Femur (tissue), 1 donor: ENCODE results near the gene LYRM7.
"Not testable (repeated sequence)": the region's sequence is repeated elsewhere in the genome, so short reads cannot be mapped to it uniquely, and the experiment has no call there.

Source experiments
- DNase-seq: peaks from one replicate; pipeline ENCODE4 v3.0.0-alpha.2; 2017

Gene LYRM7

GRCh38 chr5:131221888-131222287 is 51.1 kb downstream of the LYRM7 start:
- DNase-seq, result no peak

GRCh38 chr5:131222731-131223130 is 52.0 kb downstream of the LYRM7 start:
- no peak for DNase-seq

GRCh38 chr5:131223751-131224386 is 53.1 kb downstream of the LYRM7 start:
- no peak for DNase-seq

- no peak for DNase-seq
These were observed 53.9 kb downstream of the LYRM7 start for GRCh38 chr5:131224387-131225201.

DNA sequence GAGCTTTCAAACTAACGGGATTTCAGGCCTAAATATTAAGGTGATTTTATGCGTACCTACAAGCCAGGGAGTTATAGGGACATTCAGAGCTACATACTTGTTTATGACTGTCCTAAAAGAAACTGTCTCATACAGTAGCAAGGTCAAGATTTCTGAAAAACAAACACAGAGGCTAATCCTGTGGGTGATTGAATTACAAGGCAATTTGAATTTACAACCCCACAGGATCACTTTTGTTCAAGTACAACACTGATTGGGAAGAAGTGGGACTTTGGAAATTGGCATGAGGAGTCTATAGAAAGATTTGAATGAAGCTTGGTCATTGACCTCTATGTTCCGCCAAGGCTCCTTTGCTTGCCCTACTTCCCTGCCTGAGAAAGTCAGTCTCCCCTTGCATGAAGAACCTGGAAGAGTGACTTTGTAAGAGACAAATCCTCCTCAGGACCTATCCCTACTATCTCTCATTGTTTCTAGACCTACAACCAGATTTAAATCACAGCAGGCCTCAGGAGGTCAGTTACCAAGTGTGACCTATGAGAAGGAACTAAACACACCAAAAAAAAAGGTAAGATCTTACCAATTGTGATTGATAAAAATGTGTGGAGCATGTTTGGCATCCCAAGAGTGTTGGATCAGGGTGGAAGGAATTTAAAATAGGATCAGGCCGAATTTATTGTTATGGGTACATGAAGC is 54.7 kb downstream of the LYRM7 start:
- no peak for DNase-seq

DNA sequence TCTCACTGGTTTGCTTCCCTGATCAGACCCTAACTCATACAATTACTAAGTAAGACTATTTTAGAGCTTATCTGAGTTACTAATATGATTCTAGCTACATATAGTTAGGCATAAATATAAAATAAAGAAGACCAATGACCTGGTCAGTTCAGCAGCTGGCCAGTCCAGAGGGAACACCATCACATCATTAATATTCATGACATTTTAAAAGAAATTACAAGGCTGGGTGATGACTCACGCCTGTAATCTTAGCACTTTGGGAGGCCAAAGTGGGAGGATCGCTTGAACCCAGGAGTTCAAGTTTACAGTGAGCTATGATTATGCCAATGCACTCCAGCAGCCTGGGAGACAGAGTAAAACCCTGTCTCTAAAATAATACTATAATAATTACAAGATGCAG is 56.2 kb downstream of the LYRM7 start:
- no peak for DNase-seq

DNA sequence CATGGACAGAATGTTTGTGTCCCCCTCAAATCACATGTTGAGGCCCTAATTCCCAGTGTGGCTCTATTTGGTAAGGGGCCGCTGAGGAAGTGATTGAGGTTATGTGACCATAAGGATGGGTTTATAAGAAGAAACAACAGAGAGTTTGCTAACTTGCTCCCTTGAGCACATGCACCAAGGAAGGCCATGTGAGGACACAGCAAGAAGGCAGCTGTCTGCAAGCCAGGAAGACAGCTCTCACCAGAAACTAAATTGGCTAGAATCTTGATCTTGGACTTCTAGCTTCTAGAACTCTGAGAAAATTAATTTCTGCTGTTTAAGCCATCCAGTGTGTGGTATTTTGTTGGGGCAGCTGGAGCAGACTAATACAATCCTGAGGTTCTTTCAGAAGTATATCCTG is 57.9 kb downstream of the LYRM7 start:
- no peak for DNase-seq

- DNase-seq, result no peak
These were observed 58.9 kb downstream of the LYRM7 start for GRCh38 chr5:131229623-131230022.

DNA sequence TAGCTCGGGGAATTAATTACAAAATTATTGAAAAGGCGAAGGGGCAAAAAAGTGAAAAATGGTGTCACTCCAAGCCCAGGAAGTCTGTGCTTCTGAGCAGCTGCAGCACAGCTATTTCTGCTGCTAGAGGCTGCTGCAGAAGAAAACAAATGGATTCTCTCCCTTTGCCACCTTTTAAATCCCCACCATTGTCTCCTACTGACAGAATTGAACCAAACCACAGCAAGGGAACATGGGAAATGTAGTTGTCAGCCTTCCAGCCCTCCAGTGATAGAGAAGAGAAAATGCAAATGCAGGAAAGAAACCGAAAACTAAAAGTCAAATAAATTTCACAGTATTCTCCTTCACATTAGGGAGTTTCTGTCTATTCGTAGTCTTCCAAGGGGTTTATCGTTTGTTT is 59.7 kb downstream of the LYRM7 start:
- no peak for DNase-seq

- no peak for DNase-seq
These were observed 68.9 kb downstream of the LYRM7 start for GRCh38 chr5:131239686-131240085.

DNA sequence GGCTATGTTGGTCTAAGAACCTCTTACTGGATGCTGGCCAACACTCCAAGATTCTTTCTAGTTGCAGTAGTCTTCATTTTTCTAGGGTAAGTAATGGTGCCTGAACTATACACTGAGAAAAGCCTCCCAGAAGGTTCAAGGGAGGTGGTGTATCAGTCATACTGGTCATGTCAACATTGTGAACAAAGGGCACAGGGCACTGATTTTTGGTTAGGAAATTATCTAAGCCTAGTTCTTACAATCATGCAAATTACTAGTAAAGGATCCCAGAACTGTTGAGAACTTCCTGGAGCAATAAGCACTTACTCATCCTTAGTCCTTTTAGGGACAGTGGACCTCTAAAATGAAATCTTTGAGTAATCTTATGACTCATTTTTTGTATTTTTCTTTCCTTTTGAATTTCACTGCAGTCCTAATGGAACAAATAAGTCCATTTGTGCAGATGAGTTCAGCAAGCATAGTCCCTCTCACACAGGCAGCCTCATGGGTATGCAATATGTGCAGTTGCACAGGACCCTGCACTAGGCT is 72.0 kb downstream of the LYRM7 start:
- no peak for DNase-seq

GRCh38 chr5:131245312-131245711 is 74.6 kb downstream of the LYRM7 start:
- no peak for DNase-seq

- DNase-seq, result no peak
These were observed 75.2 kb downstream of the LYRM7 start for GRCh38 chr5:131245948-131246347.

DNA sequence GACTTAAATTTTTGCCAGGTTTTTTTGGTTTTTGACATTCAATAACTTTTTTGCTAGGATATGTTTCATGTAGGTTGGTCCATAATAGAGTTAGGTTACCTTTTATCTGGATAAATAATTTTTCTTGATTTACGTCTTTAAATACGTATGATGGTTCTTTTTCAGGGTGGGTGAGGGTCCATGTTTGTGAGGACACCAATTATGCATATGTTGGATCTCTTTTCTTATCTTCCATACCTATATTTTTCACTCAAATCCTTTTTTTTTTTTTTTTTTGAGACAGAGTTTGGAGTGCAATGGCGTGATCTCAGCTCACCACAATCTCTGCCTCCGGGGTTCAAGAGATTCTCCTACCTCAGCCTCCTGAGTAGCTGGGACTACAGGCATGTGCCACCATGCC is 75.8 kb downstream of the LYRM7 start:
- no peak for DNase-seq

DNA sequence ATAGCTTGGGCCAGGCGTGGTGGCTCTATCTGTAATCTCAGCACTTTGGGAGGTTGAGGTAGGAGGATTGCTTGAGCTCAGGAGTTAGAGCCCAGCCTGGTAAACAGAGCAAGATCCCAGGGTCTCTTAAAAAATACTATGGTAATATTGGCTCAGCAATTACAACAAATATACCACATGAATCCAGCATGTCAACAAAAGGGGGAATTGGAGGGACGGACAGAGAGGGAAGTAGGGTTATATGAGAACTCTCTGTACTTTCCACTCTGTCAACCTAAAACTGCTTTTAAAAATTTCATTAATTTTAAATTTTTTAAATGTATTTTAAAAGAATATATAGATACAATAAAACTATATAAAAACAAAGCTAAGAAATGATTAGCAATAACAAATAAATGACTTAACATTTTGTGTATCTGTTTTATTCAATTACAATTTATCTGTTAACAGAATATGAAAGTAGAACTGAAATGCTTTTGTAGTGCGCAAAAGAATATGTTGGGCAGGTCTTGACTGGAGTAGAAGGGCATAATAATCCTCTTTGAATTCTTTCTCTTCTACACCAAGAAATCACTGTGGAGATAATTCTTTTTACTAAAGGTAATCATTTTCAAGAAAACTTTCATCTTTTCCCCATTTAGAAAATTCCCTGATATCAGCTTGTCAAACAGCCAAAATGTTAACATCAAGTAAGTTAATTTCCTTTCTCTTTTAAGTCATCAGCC is 80.2 kb downstream of the LYRM7 start:
- no peak for DNase-seq

DNA sequence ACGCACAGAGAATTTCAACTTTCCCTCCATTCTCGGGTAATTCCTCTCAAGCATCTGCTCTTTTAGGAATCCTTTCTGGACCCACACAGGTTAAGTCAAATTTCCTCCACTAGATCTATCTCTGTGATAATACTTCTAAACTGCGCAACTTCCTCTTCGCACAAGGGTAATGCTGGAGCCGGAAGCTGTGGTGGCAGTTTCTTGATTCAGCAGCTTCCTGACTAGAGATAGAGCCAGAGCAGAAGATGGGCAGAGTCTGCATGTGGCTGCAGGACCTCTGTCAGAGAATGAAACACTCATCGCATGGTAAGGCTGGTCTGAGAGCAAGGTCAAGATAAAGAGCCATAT is 82.1 kb downstream of the LYRM7 start:
- peak; percentile 57 for DNase-seq

GRCh38 chr5:131254025-131254424 is 83.3 kb downstream of the LYRM7 start:
- DNase-seq, result not testable (repeated sequence)

DNA sequence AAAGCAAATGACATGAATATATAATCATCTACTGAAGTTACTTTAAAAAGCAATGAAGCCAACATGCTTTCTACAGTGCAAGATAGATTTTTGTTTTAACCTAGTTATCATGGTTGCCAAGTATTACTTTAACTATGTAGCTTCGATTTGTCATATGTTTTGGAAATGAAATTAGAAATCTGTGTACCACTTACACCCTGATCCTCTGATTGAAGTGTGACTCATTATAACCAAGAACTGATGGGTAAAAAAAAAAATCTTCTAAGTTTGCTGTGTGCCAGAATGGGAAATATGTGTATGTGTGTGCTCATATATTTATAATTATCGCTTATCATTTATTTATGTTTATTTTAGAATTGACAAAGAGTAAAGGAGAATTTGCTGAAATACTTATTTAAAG is 84.0 kb downstream of the LYRM7 start:
- no peak for DNase-seq
